Measurements from ENCODE around the gene RANGAP1. TPM values are rescaled to one million over a fixed set of nuclear protein-coding genes. Genes with fewer than 3 reads are reported as not detected.

RANGAP1 gene
- total RNA-seq, 1 experiment from 2014 or later, result 177 TPM

DNA sequence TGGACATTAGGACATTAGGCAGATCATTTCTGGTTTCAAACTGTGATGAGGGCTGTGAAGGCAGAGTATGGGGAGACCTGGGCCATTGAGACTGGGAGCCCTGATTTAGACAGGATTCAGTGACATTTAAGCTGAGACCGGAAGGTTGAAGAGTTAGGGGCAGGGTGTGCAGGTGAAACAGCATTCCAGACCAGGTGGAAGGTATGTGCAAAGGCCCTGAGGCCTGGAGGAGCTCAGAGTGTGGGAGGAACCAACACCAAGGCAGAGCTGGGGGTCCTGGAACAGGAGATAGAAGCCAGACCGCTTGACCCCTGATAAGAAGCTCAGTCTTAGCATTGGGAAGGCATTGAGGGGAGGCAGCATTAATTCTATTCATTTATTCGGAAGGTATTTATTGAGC, 47.8 kb upstream of the RANGAP1 start:
- intact Hi-C loops (cut with micrococcal nuclease; ENCODE audit: unreplicated experiment), result no loop called here
- CTCF ChIA-PET, result no interaction called here
- H3K27me3 ChIP-seq (replicated peaks; ENCODE audit: insufficient read depth, low read depth, low read length, poor library complexity), result no peaks in the 10 kb centered on the region
- H3K36me3 ChIP-seq (ENCODE audit: insufficient read depth, low read length, poor library complexity, severe bottlenecking), result peaks cover 29% of the 10 kb centered on the region
- no peak for TF ChIP-seq EZH2 (IDR thresholded peaks at IDR 0.05; ENCODE audit: borderline replicate concordance, low read depth, low read length, poor library complexity, severe bottlenecking)
- TF ChIP-seq, protein P1, sequence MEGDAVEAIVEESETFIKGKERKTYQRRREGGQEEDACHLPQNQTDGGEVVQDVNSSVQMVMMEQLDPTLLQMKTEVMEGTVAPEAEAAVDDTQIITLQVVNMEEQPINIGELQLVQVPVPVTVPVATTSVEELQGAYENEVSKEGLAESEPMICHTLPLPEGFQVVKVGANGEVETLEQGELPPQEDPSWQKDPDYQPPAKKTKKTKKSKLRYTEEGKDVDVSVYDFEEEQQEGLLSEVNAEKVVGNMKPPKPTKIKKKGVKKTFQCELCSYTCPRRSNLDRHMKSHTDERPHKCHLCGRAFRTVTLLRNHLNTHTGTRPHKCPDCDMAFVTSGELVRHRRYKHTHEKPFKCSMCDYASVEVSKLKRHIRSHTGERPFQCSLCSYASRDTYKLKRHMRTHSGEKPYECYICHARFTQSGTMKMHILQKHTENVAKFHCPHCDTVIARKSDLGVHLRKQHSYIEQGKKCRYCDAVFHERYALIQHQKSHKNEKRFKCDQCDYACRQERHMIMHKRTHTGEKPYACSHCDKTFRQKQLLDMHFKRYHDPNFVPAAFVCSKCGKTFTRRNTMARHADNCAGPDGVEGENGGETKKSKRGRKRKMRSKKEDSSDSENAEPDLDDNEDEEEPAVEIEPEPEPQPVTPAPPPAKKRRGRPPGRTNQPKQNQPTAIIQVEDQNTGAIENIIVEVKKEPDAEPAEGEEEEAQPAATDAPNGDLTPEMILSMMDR (conservative IDR thresholded peaks at IDR 0.05; ENCODE audit: low read depth, low read length), result no peak
- POLR2A ChIA-PET (ENCODE audit: low non-redundant PET), result no interaction called here
- no peak overlapping the region for H3K27ac ChIP-seq (ENCODE audit: low read depth, low read length, poor library complexity, severe bottlenecking)
- H3K4me3 ChIP-seq (ENCODE audit: low read depth, low read length, poor library complexity, severe bottlenecking), result no peak overlapping the region
- H3K9me3 ChIP-seq (ENCODE audit: low read depth, low read length, poor library complexity, severe bottlenecking), result no peaks in the 10 kb centered on the region
- BruUV-seq (replicated peaks), result no TSS peak
- no peaks in the 10 kb centered on the region for H3K4me1 ChIP-seq (ENCODE audit: insufficient read depth, low read length, poor library complexity, severe bottlenecking)
- DNase-seq (ENCODE audit: low spot score), result no peak

DNA sequence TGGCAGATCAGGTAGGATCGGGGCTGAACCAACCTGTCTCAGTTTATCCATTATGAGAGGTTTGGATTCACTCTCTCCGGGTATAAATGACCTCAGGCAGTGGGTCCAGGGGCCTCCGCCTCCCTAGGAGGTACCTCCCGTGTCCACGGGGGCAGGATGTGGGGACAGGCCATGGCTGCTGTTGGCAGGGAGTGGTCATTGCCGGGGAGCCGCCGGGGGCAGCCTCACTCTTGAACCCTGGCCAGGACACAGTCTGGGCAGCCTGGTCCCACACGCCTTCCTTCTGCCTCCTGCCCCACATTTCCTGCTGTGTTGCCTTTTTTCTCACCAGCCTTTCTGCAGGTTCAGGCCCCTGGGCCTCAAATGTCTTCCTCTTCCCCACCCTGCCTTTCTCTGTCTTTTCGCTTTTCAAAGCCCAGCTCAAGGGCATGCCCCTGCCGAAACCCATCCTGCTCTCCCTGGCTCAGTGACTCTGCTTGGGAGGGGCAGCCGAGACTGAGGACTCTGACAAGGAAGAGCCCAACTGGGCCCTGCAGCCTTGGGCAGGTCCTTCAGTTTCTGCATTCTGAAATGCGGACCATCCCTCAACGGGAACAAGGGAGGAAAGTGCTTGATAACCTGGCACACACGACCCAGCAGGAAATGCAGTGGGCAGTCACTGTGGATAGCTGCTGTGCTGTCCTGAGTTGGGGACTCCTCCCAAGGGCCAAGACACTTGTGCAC, 46.4 kb upstream of the RANGAP1 start:
- no peaks in the 10 kb centered on the region for H3K4me1 ChIP-seq (ENCODE audit: insufficient read depth, low read length, poor library complexity, severe bottlenecking)
- H3K36me3 ChIP-seq (ENCODE audit: insufficient read depth, low read length, poor library complexity, severe bottlenecking), result peaks cover 41% of the 10 kb centered on the region
- intact Hi-C loops (cut with micrococcal nuclease; ENCODE audit: unreplicated experiment), result no loop called here
- H3K27me3 ChIP-seq (replicated peaks; ENCODE audit: insufficient read depth, low read depth, low read length, poor library complexity), result no peaks in the 10 kb centered on the region
- no peak overlapping the region for H3K4me3 ChIP-seq (ENCODE audit: low read depth, low read length, poor library complexity, severe bottlenecking)
- ChIA-PET CTCF (no interaction called here), POLR2A (ENCODE audit: low non-redundant PET) (no interaction called here)
- H3K9me3 ChIP-seq (ENCODE audit: low read depth, low read length, poor library complexity, severe bottlenecking), result no peaks in the 10 kb centered on the region
- TF ChIP-seq, protein P1 (conservative IDR thresholded peaks at IDR 0.05; ENCODE audit: low read depth, low read length), result no peak
- no peak for TF ChIP-seq EZH2 (IDR thresholded peaks at IDR 0.05; ENCODE audit: borderline replicate concordance, low read depth, low read length, poor library complexity, severe bottlenecking)
- H3K27ac ChIP-seq (ENCODE audit: low read depth, low read length, poor library complexity, severe bottlenecking), result no peak overlapping the region
- no peak for DNase-seq (ENCODE audit: low spot score)
- BruUV-seq (replicated peaks), result no TSS peak

DNA sequence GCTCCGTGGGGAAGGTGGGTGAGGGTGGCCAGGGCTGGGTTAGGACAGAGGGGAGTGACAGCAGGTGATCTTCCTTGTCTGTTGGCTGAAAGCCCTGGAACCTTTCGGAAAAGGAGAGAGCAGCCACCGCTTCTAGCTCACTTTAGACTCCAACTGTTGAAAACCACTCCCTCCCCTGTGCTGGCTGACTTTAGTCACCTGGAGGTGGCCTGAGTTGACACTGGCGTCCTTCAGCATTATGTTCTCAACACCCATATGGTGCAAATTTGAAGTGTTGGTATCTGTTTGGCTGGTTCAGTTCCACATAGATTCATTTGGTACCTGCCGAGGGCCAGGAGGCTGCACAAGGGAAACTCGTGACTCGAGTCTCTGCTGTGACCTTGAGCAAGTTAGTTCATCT, 44.2 kb upstream of the RANGAP1 start:
- no peaks in the 10 kb centered on the region for H3K9me3 ChIP-seq (ENCODE audit: low read depth, low read length, poor library complexity, severe bottlenecking)
- no peak overlapping the region for H3K4me3 ChIP-seq (ENCODE audit: low read depth, low read length, poor library complexity, severe bottlenecking)
- no peak for DNase-seq (ENCODE audit: low spot score)
- no peaks in the 10 kb centered on the region for H3K27me3 ChIP-seq (replicated peaks; ENCODE audit: insufficient read depth, low read depth, low read length, poor library complexity)
- ChIA-PET POLR2A (ENCODE audit: low non-redundant PET) (no interaction called here), CTCF (no interaction called here)
- H3K4me1 ChIP-seq (ENCODE audit: insufficient read depth, low read length, poor library complexity, severe bottlenecking), result no peaks in the 10 kb centered on the region
- H3K36me3 ChIP-seq (ENCODE audit: insufficient read depth, low read length, poor library complexity, severe bottlenecking), result peaks cover 57% of the 10 kb centered on the region
- no TSS peak for BruUV-seq (replicated peaks)
- intact Hi-C loops (cut with micrococcal nuclease; ENCODE audit: unreplicated experiment), result no loop called here
- H3K27ac ChIP-seq (ENCODE audit: low read depth, low read length, poor library complexity, severe bottlenecking), result no peak overlapping the region
- TF ChIP-seq, protein P1 (conservative IDR thresholded peaks at IDR 0.05; ENCODE audit: low read depth, low read length), result no peak
- no peak for TF ChIP-seq EZH2 (IDR thresholded peaks at IDR 0.05; ENCODE audit: borderline replicate concordance, low read depth, low read length, poor library complexity, severe bottlenecking)
